Measurements from ENCODE around the gene RAB5B. TPM values are rescaled to one million over a fixed set of nuclear protein-coding genes. Genes with fewer than 3 reads are reported as not detected.

RAB5B gene
- total RNA-seq, 1 experiment from 2014 or later = 102 TPM

DNA sequence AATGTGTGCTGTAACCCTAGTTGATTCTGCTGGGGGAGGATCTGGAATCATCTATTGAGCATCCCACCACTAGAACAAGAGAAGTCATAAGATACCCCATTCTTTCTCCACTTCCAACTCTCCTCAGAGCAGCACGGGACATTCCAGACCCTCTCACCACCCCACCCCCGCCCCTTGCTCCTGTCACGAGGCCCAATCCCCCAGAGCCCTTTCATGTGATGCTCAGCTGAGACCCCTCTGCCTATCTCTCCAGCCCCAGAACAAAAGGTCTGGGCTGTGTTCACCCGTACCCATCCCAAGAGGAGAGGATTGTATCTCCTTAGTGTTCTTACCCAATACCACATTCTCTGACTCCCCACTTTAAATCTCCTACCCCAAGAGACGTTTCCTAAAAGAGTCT is 8.6 kb upstream of the RAB5B start:
- Histone ChIP-seq H3K36me3 (ENCODE audit: control insufficient read depth, insufficient read depth, low read length) (peaks cover 7% of the 10 kb centered on the region; the same call in 1 of the 2 replicates), H3K27me3 (ENCODE audit: control insufficient read depth, insufficient read depth, low read length) (no peaks in the 10 kb centered on the region), H3K27ac (ENCODE audit: low read length) (no peak overlapping the region), H3K4me3 (ENCODE audit: low read depth in 2 of 2, low read length in 2 of 2) (no peak overlapping the region), H3K9me3 (ENCODE audit: control insufficient read depth, insufficient read depth, low read depth, low read length) (no peaks in the 10 kb centered on the region), H3K4me1 (ENCODE audit: control insufficient read depth, insufficient read depth, low read length) (peaks cover 13% of the 10 kb centered on the region)
- no peak for ATAC-seq
- DNase-seq (ENCODE audit: low read depth, low spot score) = no peak
- intact Hi-C loops (cut with micrococcal nuclease; ENCODE audit: unreplicated experiment) (no loop called here), in situ Hi-C loops (cut with HindIII; ENCODE audit: low pct_unique_long_range_greater_than_20kb, low sequenced_read_pairs) (no loop called here)
- no TSS peak for BruUV-seq (replicated peaks)
- TF ChIP-seq, protein P1, sequence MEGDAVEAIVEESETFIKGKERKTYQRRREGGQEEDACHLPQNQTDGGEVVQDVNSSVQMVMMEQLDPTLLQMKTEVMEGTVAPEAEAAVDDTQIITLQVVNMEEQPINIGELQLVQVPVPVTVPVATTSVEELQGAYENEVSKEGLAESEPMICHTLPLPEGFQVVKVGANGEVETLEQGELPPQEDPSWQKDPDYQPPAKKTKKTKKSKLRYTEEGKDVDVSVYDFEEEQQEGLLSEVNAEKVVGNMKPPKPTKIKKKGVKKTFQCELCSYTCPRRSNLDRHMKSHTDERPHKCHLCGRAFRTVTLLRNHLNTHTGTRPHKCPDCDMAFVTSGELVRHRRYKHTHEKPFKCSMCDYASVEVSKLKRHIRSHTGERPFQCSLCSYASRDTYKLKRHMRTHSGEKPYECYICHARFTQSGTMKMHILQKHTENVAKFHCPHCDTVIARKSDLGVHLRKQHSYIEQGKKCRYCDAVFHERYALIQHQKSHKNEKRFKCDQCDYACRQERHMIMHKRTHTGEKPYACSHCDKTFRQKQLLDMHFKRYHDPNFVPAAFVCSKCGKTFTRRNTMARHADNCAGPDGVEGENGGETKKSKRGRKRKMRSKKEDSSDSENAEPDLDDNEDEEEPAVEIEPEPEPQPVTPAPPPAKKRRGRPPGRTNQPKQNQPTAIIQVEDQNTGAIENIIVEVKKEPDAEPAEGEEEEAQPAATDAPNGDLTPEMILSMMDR (IDR thresholded peaks at IDR 0.05) = no peak
- no peak for TF ChIP-seq TCF7L2 (IDR thresholded peaks at IDR 0.05; ENCODE audit: low read depth, low read length)
- TF ChIP-seq SIN3A (IDR thresholded peaks at IDR 0.05; ENCODE audit: borderline replicate concordance, insufficient read depth, low read depth, low read length) = no peak
- TF ChIP-seq POLR2AphosphoS5 (IDR thresholded peaks at IDR 0.05; ENCODE audit: low read depth, low read length) = no peak
- TF ChIP-seq, protein P2, sequence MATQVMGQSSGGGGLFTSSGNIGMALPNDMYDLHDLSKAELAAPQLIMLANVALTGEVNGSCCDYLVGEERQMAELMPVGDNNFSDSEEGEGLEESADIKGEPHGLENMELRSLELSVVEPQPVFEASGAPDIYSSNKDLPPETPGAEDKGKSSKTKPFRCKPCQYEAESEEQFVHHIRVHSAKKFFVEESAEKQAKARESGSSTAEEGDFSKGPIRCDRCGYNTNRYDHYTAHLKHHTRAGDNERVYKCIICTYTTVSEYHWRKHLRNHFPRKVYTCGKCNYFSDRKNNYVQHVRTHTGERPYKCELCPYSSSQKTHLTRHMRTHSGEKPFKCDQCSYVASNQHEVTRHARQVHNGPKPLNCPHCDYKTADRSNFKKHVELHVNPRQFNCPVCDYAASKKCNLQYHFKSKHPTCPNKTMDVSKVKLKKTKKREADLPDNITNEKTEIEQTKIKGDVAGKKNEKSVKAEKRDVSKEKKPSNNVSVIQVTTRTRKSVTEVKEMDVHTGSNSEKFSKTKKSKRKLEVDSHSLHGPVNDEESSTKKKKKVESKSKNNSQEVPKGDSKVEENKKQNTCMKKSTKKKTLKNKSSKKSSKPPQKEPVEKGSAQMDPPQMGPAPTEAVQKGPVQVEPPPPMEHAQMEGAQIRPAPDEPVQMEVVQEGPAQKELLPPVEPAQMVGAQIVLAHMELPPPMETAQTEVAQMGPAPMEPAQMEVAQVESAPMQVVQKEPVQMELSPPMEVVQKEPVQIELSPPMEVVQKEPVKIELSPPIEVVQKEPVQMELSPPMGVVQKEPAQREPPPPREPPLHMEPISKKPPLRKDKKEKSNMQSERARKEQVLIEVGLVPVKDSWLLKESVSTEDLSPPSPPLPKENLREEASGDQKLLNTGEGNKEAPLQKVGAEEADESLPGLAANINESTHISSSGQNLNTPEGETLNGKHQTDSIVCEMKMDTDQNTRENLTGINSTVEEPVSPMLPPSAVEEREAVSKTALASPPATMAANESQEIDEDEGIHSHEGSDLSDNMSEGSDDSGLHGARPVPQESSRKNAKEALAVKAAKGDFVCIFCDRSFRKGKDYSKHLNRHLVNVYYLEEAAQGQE (IDR thresholded peaks at IDR 0.05; ENCODE audit: insufficient read depth in 1 of 2, low read depth in 2 of 2, low read length in 1 of 2) = no peak
- ChIA-PET POLR2A (no interaction called here), CTCF (no interaction called here)

DNA sequence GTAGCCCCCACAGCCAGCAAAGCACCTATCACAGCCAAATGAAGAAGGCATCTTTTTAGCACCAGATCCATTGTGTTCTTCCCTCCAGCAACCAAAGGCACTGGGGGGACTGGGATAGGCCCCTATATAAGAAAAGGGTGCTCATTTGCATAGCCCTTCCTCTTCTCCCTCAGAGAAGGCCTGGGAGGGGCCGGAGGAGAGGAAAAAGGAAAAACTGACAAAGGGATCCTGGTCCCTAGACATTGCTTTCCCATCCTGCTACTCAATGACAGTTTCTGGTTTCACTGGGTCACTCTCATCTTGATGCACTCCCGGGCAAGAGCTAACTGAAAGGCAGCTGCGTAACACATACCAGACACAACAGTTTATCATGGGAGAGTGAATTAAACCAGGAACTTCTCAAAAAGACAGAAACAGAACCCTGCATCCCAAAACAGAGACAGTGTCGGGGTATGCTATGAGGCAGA is 7.9 kb upstream of the RAB5B start, which contains the start of gene PMEL:
Gene PMEL (minus strand): TSS at position 102 of the 467 bp plus-strand sequence. CDS start 31 bp downstream, at position 71.
- Histone ChIP-seq H3K4me1 (ENCODE audit: control insufficient read depth, insufficient read depth, low read length) (peaks cover 13% of the 10 kb centered on the region), H3K27ac (ENCODE audit: low read length) (peak within 1 kb of the TSS; percentile 93), H3K36me3 (ENCODE audit: control insufficient read depth, insufficient read depth, low read length) (peaks cover 9% of the 10 kb centered on the region), H3K4me3 (ENCODE audit: low read depth in 2 of 2, low read length in 2 of 2) (peak within 1 kb of the TSS; percentile 92 to 98), H3K27me3 (ENCODE audit: control insufficient read depth, insufficient read depth, low read length) (no peaks in the 10 kb centered on the region), H3K9me3 (ENCODE audit: control insufficient read depth, insufficient read depth, low read depth, low read length) (no peaks in the 10 kb centered on the region)
- intact Hi-C loops (cut with micrococcal nuclease; ENCODE audit: unreplicated experiment) = no loop called here
- BruUV-seq (replicated peaks) = no TSS peak
- ChIA-PET CTCF (interaction anchor here (0.5 kb wide), 1 partner anchor 63 kb away, joined by 11 read pairs; no protein-coding TSS in a partner anchor), POLR2A (no interaction called here)
- no peak for DNase-seq (ENCODE audit: low read depth, low spot score)
- in situ Hi-C loops (cut with HindIII; ENCODE audit: low pct_unique_long_range_greater_than_20kb, low sequenced_read_pairs) = no loop called here
- peak; percentile 9 for ATAC-seq
- no peak for TF ChIP-seq SIN3A (IDR thresholded peaks at IDR 0.05; ENCODE audit: borderline replicate concordance, insufficient read depth, low read depth, low read length)
- no peak for TF ChIP-seq TCF7L2 (IDR thresholded peaks at IDR 0.05; ENCODE audit: low read depth, low read length)
- TF ChIP-seq POLR2AphosphoS5 (IDR thresholded peaks at IDR 0.05; ENCODE audit: low read depth, low read length) = no peak
- TF ChIP-seq, protein P2 (IDR thresholded peaks at IDR 0.05; ENCODE audit: insufficient read depth in 1 of 2, low read depth in 2 of 2, low read length in 1 of 2) = no peak
- TF ChIP-seq, protein P1 (IDR thresholded peaks at IDR 0.05) = no peak
